K562 (cell line): ENCODE measurements around the gene UBN1. TPM values are rescaled to one million over a fixed set of nuclear protein-coding genes. Genes with fewer than 3 reads are reported as not detected.

Experiments
- ATAC-seq: fragments of 200-7000 bp; cut with Tn5 transposase; 3 replicates; pipeline ENCODE4 v1.9.1; 2020; ENCODE audit warnings: moderate library complexity
- BruUV-seq: library from RNA; stranded (reverse); fragments of 400-500 nt; replicated peaks from 2 replicates; lab custom pipeline; 2021; lab: Mats Ljungman, UMichigan
- CTCF ChIA-PET: fragments of 300-600 bp; formaldehyde crosslinking; extraction: SDS; loops from one replicate; lab custom pipeline; 2021; ENCODE audit warnings: low intra/inter-chr PET ratio; lab: Yijun Ruan, JAX
- POLR2A ChIA-PET: fragments of 300-600, 350-650 bp; sonication (Branson Sonifier 250); formaldehyde crosslinking; extraction: SDS; loops from one replicate; lab custom pipeline; 2021; ENCODE audit warnings: antibody characterized with exemption, inconsistent platforms; lab: Yijun Ruan, JAX
- DNase-seq, 4 experiments: peaks; one replicate each; pipeline versions ENCODE4 v3.0.0 to v3.0.0-alpha.2; 2011 to 2018; ENCODE audit warnings: low spot score in 3 of 4, mixed read lengths in 3 of 4; ENCODE audit errors: extremely low read depth in 1 of 4
- FAIRE-seq: peaks from 2 replicates; lab custom pipeline; 2011; peaks lifted over from hg19 to GRCh38; lab: Jason Lieb, UNC
- H2AFZ ChIP-seq: 2 replicates; pipeline ENCODE4 v1.6.0; 2011; ENCODE audit warnings: low read depth, low read length, control low read depth, inconsistent platforms
- H3K27ac ChIP-seq: fragments of 200-600 bp; 3 replicates; pipeline ENCODE4 v1.8.0; 2011; ENCODE audit warnings: low read depth, mild to moderate bottlenecking, control low read depth, inconsistent platforms, low read length, moderate library complexity, mixed read lengths; ENCODE audit errors: extremely low read depth
- H3K27me3 ChIP-seq, 2 experiments: fragments of 300-600 bp in 1 of 2; 2 replicates in 1 of 2; 3 replicates in 1 of 2; pipeline versions ENCODE4 v1.6.0 to v1.8.0; 2011; ENCODE audit warnings: inconsistent platforms in 2 of 2, low read length in 2 of 2, mild to moderate bottlenecking in 1 of 2, mixed read lengths in 1 of 2, moderate library complexity in 1 of 2; ENCODE audit not compliant: control insufficient read depth in 2 of 2, insufficient read depth in 2 of 2
- H3K36me3 ChIP-seq: fragments of 300-600 bp; 3 replicates; pipeline ENCODE4 v1.8.0; 2011; ENCODE audit warnings: mild to moderate bottlenecking, low read length, inconsistent platforms; ENCODE audit not compliant: control insufficient read depth, insufficient read depth
- H3K4me1 ChIP-seq, 2 experiments: fragments of 200-600 bp in 1 of 2; replicated peaks in 1 of 2; 2 replicates in 1 of 2; 3 replicates in 1 of 2; pipeline versions ENCODE4 v1.5.1 to v1.8.0; 2011; ENCODE audit warnings: inconsistent platforms in 2 of 2, low read length in 2 of 2, mild to moderate bottlenecking in 1 of 2, mixed read lengths in 1 of 2, moderate library complexity in 1 of 2; ENCODE audit not compliant: control insufficient read depth in 2 of 2, insufficient read depth in 2 of 2
- H3K4me2 ChIP-seq: 2 replicates; pipeline ENCODE4 v1.6.1; 2011; ENCODE audit warnings: low read length, control low read depth, inconsistent platforms, mixed read lengths; ENCODE audit not compliant: insufficient read depth
- H3K4me3 ChIP-seq: fragments of 200-600 bp; sonication (generic), shearing (Covaris generic); 2 replicates; pipeline ENCODE4 v1.5.1; 2016; ENCODE audit warnings: control low read depth, inconsistent platforms
- H3K79me2 ChIP-seq: fragments of 200-600 bp; 3 replicates; pipeline ENCODE4 v1.8.0; 2011; ENCODE audit warnings: low read length, inconsistent platforms; ENCODE audit not compliant: control insufficient read depth, insufficient read depth
- H3K9ac ChIP-seq, 2 experiments: 2 replicates each; pipeline versions ENCODE4 v1.6.0 to v1.6.1; 2011; ENCODE audit warnings: low read depth in 2 of 2, low read length in 2 of 2, control low read depth in 1 of 2, inconsistent platforms in 1 of 2, mild to moderate bottlenecking in 1 of 2, mixed read lengths in 1 of 2; ENCODE audit not compliant: insufficient read depth in 1 of 2
- H3K9me1 ChIP-seq: one replicate; pipeline ENCODE4 v1.6.0; 2011; ENCODE audit warnings: inconsistent platforms, mild to moderate bottlenecking, low read length, moderate library complexity; ENCODE audit not compliant: control insufficient read depth, insufficient read depth
- H3K9me3 ChIP-seq: replicated peaks from 2 replicates; pipeline ENCODE4 v1.5.1; 2011; ENCODE audit warnings: low read depth, low read length, inconsistent platforms; ENCODE audit not compliant: control insufficient read depth, insufficient read depth
- H4K20me1 ChIP-seq: replicated peaks from 2 replicates; pipeline ENCODE4 v1.6.1; 2011; ENCODE audit warnings: low read length, inconsistent platforms, mixed read lengths; ENCODE audit not compliant: control insufficient read depth, insufficient read depth
- ATF1 ChIP-seq, 2 experiments: fragments of 450-650 bp in 1 of 2; IDR thresholded peaks; 2 replicates each; pipeline ENCODE4 v1.6.1; 2016; ENCODE audit warnings: missing compliant biosample characterization in 1 of 2, missing genetic modification characterization in 1 of 2
- FOXO4 ChIP-seq: fragments of 450-650 bp; formaldehyde crosslinking; IDR thresholded peaks from 2 replicates; pipeline ENCODE4 v1.4.0; 2020; ENCODE audit warnings: mild to moderate bottlenecking, moderate library complexity
- GABPB2 ChIP-seq: fragments of 250-450 bp; sonication (Bioruptor Pico); conservative IDR thresholded peaks from 2 replicates; pipeline ENCODE4 v1.5.1; 2021; ENCODE audit warnings: mild to moderate bottlenecking
- KAT8 ChIP-seq: fragments of 450-650 bp; IDR thresholded peaks from 2 replicates; pipeline ENCODE4 v1.6.1; 2016; ENCODE audit warnings: low read depth, mild to moderate bottlenecking
- NFATC3 ChIP-seq: fragments of 450-650 bp; IDR thresholded peaks from 2 replicates; pipeline ENCODE4 v1.6.1; 2017; ENCODE audit warnings: mild to moderate bottlenecking
- PCBP1 ChIP-seq: fragments of 200-400 bp; formaldehyde crosslinking; IDR thresholded peaks from 2 replicates; pipeline ENCODE4 v1.6.1; 2018; ENCODE audit warnings: mild to moderate bottlenecking, low read depth, low read length; ENCODE audit not compliant: poor library complexity, severe bottlenecking
- PHF8 ChIP-seq: fragments of 200-600 bp; sonication (generic); IDR thresholded peaks from 2 replicates; pipeline ENCODE4 v1.6.1; 2012; ENCODE audit warnings: mixed run types, mild to moderate bottlenecking, inconsistent platforms, low read length, moderate library complexity, borderline replicate concordance
- RNF2 ChIP-seq: sonication (generic); IDR thresholded peaks from 2 replicates; pipeline ENCODE4 v1.6.1; 2016
- SRSF1 ChIP-seq: fragments of 200-400 bp; formaldehyde crosslinking; IDR thresholded peaks from 2 replicates; pipeline ENCODE4 v1.6.1; 2017; ENCODE audit warnings: mild to moderate bottlenecking, low read depth, low read length, moderate library complexity
- TEAD4 ChIP-seq, 2 experiments: sonication (generic) in 1 of 2; formaldehyde crosslinking in 1 of 2; IDR thresholded peaks; 2 replicates each; pipeline versions ENCODE4 v1.6.1 to v1.8.0; 2012 to 2022; ENCODE audit warnings: borderline replicate concordance in 1 of 2, inconsistent platforms in 1 of 2, low read length in 1 of 2, mild to moderate bottlenecking in 1 of 2, missing genetic modification reagents in 1 of 2
- ZBTB26 ChIP-seq: fragments of 450-650 bp; formaldehyde crosslinking; IDR thresholded peaks from 2 replicates; pipeline ENCODE4 v1.4.0; 2022; ENCODE audit warnings: missing genetic modification characterization
- ZMIZ1 ChIP-seq, 2 experiments: fragments of 150-350 bp in 1 of 2; IDR thresholded peaks; 2 replicates each; pipeline ENCODE4 v1.6.1; 2012 to 2016; ENCODE audit warnings: low read depth in 2 of 2, low read length in 2 of 2, mild to moderate bottlenecking in 1 of 2, moderate library complexity in 1 of 2
- ZNF165 ChIP-seq: fragments of 250-450 bp; sonication (Bioruptor Pico); IDR thresholded peaks from 2 replicates; pipeline ENCODE4 v1.4.0; 2020; ENCODE audit warnings: borderline replicate concordance
- ZNF232 ChIP-seq: sonication (generic); formaldehyde crosslinking; IDR thresholded peaks from 2 replicates; pipeline ENCODE4 v1.8.0; 2022; ENCODE audit warnings: mild to moderate bottlenecking, missing genetic modification reagents
- WGBS: fragments of 100-300 bp; shearing (Covaris generic); methylation state at CpG from one replicate; pipeline ENCODE4 v1.1.6; 2016; ENCODE audit warnings: low coverage, mixed read lengths; ENCODE audit not compliant: insufficient coverage; ENCODE audit errors: missing lambda C conversion rate; 5-methylcytosine and 5-hydroxymethylcytosine counted together
- in situ Hi-C: fragments of 300-500 bp; cut with MboI; formaldehyde crosslinking; loops from 4 replicates; pipeline ENCODE4 v1.15.0; 2018; ENCODE audit warnings: inconsistent platforms, mixed read lengths
- intact Hi-C: fragments of 100-400 bp; cut with micrococcal nuclease; formaldehyde crosslinking; loops from 2 replicates; pipeline ENCODE4 v1.14.2; 2022
- polyA plus RNA-seq, 8 experiments: library from polyadenylated mRNA; depleted of rRNA in 4 of 8; stranded (reverse) in 5 of 8; unstranded in 3 of 8; fragments of >200 nt; fragmentation: Nextera tagmentation in 2 of 8; fragmentation: Illumina TruSeq in 1 of 8; extraction: Ambion mirVana in 2 of 8; extraction: Trizol in 1 of 8; gene quantifications; 2 replicates each; pipeline versions ENCODE4 v1.2.1 to v1.2.3, GENCODE V29; 2011 to 2014; ENCODE audit warnings: inconsistent platforms in 1 of 8, missing spikeins in 1 of 8
- total RNA-seq, 7 experiments: library from RNA; depleted of rRNA in 6 of 7; stranded (reverse); fragments of >200 nt in 6 of 7; fragmentation: Illumina TruSeq in 2 of 7; extraction: Trizol in 2 of 7; gene quantifications; 2 replicates each; pipeline versions ENCODE4 v1.2.1 to v1.2.3, GENCODE V29; 2011 to 2021; ENCODE audit warnings: low replicate concordance in 1 of 7

The UBN1 gene
- total and polyA plus RNA-seq, 9 of the 15 experiments (the other 6 are each of a cell fraction or from before 2014, with no cell fraction given): 1.5 to 45.7 (median 20.6) TPM

- no peaks in the 10 kb centered on the region for H3K79me2 ChIP-seq
- BruUV-seq: no TSS peak
- ChIA-PET POLR2A (no interaction called here), CTCF (no interaction called here)
- TF ChIP-seq ZBTB26 (CRISPR knock-in tag): no peak
- no peak for TF ChIP-seq ZNF165 (CRISPR knock-in tag)
- TF ChIP-seq KAT8: no peak
- TF ChIP-seq ATF1 (CRISPR knock-in tag; IDR thresholded peaks at IDR 0.05): no peak
- no peak for TF ChIP-seq ATF1 (tag; IDR thresholded peaks at IDR 0.05)
- TF ChIP-seq PCBP1: no peak
- TF ChIP-seq SRSF1: no peak
- no peak for TF ChIP-seq NFATC3
- TF ChIP-seq ZNF232 (CRISPR knock-in tag): no peak
- no peak for TF ChIP-seq GABPB2 (CRISPR knock-in tag)
- TF ChIP-seq PHF8: no peak
- no peak for TF ChIP-seq TEAD4 (IDR thresholded peaks at IDR 0.05; ENCODE audit: low read length)
- no peak for TF ChIP-seq TEAD4 (CRISPR knock-in tag; IDR thresholded peaks at IDR 0.05; ENCODE audit: borderline replicate concordance)
- TF ChIP-seq ZMIZ1 (IDR thresholded peaks at IDR 0.05; ENCODE audit: low read depth in 2 of 2, low read length in 2 of 2): no peak
- TF ChIP-seq RNF2: no peak
- no peak for TF ChIP-seq FOXO4 (CRISPR knock-in tag)
- intact Hi-C loops (no loop called here), in situ Hi-C loops (no loop called here)
- no peak overlapping the region for H3K9ac ChIP-seq
- H4K20me1 ChIP-seq: no peaks in the 10 kb centered on the region
- H3K9me3 ChIP-seq: no peaks in the 10 kb centered on the region; the same call in 1 of the 2 replicates
- no peak overlapping the region for H2AFZ ChIP-seq
- H3K4me2 ChIP-seq: no peak overlapping the region
- no peaks in the 10 kb centered on the region for H3K9me1 ChIP-seq
- H3K27me3 ChIP-seq: peaks cover 25 to 57% of the 10 kb centered on the region in 2 experiments
- no peak for DNase-seq
- peaks cover 0 to 5% of the 10 kb centered on the region in 2 experiments; a peak in 2 of 5 replicates for H3K4me1 ChIP-seq
- H3K27ac ChIP-seq: no peak overlapping the region
- no peak overlapping the region for H3K4me3 ChIP-seq
- no peaks in the 10 kb centered on the region for H3K36me3 ChIP-seq
- FAIRE-seq: no peak
- ATAC-seq: no peak
- WGBS: 6% methylated on average over 5 of the region's 5 CpGs
Observed at GRCh38 chr16:4925293-4925607, 78.0 kb downstream of the UBN1 start.
